Measurements from ENCODE around the gene GLG1.
"Not testable (repeated sequence)": the region's sequence is repeated elsewhere in the genome, so short reads cannot be mapped to it uniquely, and the experiment has no call there.

GLG1 gene

GRCh38 chr16:74537746-74538145 is 69.2 kb downstream of the GLG1 start:
- not testable (repeated sequence) for DNase-seq (ENCODE audit: low read depth)

DNA sequence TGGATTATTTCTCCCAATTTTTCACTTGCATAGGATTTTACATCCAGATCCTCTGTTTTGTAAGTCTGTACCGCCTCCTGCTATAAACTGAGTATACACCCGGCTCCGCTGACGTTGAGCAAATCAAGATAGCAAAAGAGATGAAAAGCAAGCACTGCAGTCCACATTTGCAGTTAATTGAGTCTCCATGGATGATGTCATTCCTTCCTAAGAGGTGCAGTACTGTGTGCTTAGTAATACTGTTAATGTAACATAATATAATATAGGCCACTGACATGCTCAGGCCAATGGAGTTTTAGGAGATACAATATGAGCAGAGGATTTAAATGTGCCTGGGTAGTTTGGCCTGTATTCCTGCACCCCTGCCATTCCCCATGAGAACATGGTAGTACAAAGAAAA is 72.3 kb downstream of the GLG1 start:
- DNase-seq (ENCODE audit: low read depth), result not testable (repeated sequence)

- DNase-seq (ENCODE audit: low read depth), result no peak
These were observed 82.0 kb downstream of the GLG1 start for GRCh38 chr16:74524926-74525325.

DNA sequence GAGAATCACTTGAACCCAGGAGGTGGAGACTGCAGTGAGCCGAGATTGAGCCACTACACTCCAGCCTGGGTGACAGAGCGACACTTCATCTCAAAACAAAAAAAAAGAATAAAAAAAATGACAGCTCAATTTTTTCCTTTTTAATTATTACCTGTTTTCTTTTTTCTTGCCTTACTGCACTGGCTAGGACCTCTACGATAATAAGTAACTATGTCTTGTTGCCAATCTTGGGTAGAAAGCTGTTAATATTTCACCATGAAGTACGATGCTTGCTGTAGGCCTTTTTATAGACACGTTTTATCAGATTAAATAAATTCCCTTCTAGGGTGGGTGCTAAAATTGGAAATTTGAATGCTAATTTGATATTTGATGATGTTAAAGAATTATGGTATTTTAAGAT is 82.8 kb downstream of the GLG1 start:
- DNase-seq (ENCODE audit: low read depth), result no peak

GRCh38 chr16:74523706-74524105 is 83.2 kb downstream of the GLG1 start:
- DNase-seq (ENCODE audit: low read depth), result not testable (repeated sequence)

- DNase-seq (ENCODE audit: low read depth), result no peak
These were observed 84.8 kb downstream of the GLG1 start for GRCh38 chr16:74522160-74522559.

DNA sequence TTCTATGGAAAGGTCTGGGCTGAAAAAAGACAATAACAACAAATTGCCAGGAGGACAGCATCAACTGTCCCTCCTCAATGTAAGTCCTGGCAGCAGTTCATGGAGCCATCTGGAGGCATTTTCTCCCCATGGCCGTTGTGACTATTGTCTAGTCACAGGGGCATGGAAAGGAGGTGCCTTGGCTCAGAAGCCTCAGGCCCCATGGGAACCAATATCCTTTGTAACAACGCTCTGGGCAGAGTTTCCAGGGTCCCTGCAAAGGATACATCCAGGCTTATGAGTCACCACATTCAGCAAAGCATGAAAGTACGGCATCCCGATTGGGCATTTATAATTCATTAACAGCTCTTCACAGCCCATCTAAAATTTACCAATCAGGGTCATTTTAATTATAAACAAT is 85.2 kb downstream of the GLG1 start:
- no peak for DNase-seq (ENCODE audit: low read depth)

DNA sequence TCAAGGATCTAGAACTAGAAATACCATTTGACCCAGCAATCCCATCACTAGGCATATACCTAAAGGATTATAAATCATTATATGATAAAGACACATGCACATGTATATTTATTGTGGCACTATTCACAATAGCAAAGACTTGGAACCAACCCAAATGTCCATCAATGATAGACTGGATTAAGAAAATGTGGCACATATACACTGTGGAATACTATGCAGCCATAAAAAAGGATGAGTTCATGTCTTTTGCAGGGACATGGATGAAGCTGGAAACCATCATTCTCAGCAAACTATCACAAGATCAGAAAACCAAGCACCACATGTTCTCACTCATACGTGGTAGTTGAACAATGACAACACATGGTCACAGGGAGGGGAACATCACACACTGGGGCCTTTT is 88.0 kb downstream of the GLG1 start:
- DNase-seq (ENCODE audit: low read depth), result not testable (repeated sequence)

- DNase-seq (ENCODE audit: low read depth), result no peak
These were observed 95.0 kb downstream of the GLG1 start for GRCh38 chr16:74511961-74512360.

DNA sequence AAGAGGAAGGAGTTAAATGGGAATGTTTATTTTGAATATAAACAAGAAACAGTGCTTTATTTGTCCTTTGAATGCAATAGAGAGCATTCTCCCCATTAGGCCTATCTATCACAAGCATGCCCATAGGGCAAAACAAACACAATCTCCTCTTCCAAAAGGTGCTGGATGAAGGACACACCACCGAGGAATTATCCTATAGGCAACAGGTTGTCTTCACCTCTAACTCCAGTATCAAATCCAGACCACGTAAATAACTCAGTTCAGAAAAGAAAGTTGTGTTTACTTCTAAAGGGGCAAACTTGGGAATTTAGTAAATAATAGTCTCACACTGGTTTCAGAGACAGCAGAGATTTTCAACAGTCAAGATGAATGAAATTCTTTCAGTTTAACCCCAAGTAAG is 101.9 kb downstream of the GLG1 start:
- no peak for DNase-seq (ENCODE audit: low read depth)

GRCh38 chr16:74503412-74503811 is 103.5 kb downstream of the GLG1 start:
- no peak for DNase-seq (ENCODE audit: low read depth)

DNA sequence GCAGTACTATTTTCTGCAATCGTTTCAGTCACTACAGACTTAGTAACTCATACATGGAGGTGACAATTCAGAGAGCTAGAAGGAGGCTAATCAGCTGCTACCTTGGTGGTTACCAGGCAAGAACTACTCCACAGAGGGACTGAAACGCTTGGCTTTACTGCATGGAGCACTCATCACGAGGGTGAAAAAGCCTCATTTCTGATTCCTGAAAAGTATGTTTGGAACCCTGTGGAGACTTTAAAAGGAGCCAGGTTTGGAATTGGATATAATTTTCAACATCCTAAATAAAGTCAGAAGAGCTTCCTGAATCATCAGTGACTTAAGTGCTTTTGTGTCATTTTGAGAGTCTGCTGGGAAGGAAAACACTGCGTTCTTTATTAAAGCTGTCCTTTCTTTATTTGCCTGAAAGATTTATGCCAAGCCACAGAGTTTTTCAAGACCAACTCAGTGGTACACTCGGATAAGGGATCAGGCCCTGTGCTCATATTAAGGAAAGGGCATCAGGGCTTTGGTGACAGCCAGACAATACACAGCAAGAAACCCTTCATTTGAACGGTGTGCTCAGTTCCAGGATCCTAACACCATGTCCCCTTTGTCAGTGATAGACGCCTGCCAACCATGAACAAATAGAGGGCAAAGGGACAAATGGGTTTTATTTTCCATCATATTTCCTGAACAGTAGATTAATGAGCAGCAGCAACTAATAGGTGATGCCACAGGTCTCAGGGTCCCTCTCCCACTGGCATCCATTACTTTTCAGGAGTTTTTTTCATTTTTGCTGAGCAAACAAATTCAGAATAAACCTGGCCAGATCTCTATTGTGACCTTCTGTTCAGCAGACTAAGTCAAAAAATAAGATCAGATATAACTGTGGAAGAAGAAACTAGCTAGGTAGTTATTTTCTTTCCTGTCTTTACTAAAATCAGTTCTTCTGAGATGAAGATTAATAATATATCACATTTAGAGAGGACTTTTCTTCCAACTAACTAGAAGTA is 105.1 kb downstream of the GLG1 start:
- DNase-seq (ENCODE audit: low read depth), result no peak

GRCh38 chr16:74500907-74501306 is 106.0 kb downstream of the GLG1 start:
- no peak for DNase-seq (ENCODE audit: low read depth)

DNA sequence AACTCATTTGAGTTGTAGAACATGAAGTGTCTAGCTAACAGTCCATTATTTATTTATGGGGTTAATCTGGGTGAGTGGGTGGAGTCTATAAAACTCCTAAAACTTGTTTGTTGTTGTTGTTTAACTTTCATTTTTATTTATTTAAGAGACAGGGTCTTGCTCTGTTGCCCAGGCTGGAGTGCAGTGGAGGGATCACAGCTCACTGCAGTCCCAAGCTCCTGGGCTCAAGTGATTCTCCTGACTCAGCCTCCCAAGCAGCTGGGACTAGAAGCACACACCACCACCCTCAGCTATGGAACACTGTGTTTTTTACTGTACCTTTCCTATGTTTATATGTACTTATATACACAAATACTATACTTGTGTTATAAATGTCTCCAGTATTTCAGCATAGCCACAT is 107.8 kb downstream of the GLG1 start:
- DNase-seq (ENCODE audit: low read depth), result no peak

DNA sequence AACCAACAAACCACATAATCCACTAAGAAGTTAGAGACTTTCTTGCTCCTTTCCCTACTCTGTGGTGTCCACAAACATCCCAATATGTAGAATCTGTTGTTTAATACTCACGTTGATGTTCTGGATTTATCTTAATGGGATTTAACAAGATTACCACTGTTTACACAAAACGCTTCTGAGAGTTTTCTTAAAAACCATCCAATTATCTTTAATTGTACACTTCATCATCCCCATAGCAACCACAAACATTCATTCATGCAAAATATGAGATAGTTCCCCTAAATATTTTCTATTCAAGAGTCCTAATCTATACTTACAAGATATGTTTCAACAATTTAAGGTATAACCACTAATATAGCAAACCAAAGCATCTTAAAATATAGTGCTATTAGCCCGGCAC is 109.2 kb downstream of the GLG1 start:
- DNase-seq (ENCODE audit: low read depth), result no peak

DNA sequence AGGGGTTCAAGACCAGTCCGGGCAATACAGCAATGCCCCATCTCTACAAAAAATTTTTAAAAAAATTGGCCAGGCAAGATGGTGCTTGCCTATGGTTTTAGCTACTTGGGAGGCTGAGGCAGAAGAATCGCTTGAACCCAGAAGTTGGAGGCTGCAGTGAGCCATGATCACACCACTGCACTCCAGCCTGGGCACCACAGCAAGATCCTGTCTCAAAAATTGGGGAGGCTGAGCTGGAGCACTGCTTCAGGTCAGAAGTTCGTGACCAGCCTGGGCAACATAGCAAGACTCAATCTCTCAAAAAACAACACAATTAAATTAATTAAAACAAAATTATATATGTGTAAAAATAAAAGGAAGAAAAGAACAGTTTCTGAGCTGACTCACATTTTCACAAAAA is 110.9 kb downstream of the GLG1 start:
- DNase-seq (ENCODE audit: low read depth), result no peak

GRCh38 chr16:74492976-74493375 is 113.9 kb downstream of the GLG1 start:
- no peak for DNase-seq (ENCODE audit: low read depth)

GRCh38 chr16:74487634-74488495 is 119.0 kb downstream of the GLG1 start:
- DNase-seq (ENCODE audit: low read depth), result no peak

GRCh38 chr16:74485916-74486315 is 121.0 kb downstream of the GLG1 start:
- DNase-seq (ENCODE audit: low read depth), result no peak

- DNase-seq (ENCODE audit: low read depth), result peak; percentile 17
These were observed 126.5 kb downstream of the GLG1 start for GRCh38 chr16:74480150-74481029.

GRCh38 chr16:74477226-74477625 is 129.7 kb downstream of the GLG1 start:
- no peak for DNase-seq (ENCODE audit: low read depth)

GRCh38 chr16:74474416-74474815 is 132.5 kb downstream of the GLG1 start:
- no peak for DNase-seq (ENCODE audit: low read depth)
